Measurements from ENCODE around the gene ST6GALNAC4.

DNA sequence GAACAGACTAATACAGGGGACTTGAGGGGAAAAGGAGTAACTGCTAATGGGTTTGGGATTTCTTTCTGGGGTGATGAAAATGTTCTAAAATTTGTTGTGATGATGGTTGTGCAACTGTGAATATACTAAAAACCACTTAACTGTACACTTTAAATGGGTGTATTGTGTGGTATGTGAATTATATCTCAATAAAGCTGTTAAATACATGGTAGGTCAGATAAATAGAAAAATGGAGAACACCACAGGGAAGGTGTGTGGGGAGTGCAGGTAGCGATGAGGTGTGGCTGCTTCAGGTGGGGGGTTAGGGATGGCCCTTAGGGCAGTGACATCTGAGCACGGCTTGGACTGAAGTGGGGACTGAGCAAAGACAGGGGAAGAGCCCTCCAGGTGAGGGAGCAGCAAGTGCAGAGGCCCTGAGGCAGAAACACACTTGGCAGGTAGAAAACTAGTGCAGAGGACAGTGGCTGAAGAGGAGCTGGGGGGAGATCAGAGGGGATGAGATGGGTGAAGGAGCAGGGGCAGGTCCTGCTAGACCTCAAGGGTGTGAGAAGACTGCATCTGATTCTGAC lies 43.1 kb upstream of the ST6GALNAC4 start:
- TF ChIP-seq, protein P1, sequence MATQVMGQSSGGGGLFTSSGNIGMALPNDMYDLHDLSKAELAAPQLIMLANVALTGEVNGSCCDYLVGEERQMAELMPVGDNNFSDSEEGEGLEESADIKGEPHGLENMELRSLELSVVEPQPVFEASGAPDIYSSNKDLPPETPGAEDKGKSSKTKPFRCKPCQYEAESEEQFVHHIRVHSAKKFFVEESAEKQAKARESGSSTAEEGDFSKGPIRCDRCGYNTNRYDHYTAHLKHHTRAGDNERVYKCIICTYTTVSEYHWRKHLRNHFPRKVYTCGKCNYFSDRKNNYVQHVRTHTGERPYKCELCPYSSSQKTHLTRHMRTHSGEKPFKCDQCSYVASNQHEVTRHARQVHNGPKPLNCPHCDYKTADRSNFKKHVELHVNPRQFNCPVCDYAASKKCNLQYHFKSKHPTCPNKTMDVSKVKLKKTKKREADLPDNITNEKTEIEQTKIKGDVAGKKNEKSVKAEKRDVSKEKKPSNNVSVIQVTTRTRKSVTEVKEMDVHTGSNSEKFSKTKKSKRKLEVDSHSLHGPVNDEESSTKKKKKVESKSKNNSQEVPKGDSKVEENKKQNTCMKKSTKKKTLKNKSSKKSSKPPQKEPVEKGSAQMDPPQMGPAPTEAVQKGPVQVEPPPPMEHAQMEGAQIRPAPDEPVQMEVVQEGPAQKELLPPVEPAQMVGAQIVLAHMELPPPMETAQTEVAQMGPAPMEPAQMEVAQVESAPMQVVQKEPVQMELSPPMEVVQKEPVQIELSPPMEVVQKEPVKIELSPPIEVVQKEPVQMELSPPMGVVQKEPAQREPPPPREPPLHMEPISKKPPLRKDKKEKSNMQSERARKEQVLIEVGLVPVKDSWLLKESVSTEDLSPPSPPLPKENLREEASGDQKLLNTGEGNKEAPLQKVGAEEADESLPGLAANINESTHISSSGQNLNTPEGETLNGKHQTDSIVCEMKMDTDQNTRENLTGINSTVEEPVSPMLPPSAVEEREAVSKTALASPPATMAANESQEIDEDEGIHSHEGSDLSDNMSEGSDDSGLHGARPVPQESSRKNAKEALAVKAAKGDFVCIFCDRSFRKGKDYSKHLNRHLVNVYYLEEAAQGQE (IDR thresholded peaks at IDR 0.05; ENCODE audit: insufficient read depth in 1 of 2, low read depth in 2 of 2, low read length in 2 of 2): no peak
- TF ChIP-seq POLR2AphosphoS5 (IDR thresholded peaks at IDR 0.05; ENCODE audit: low read depth, low read length) (no peak), TAF1 (IDR thresholded peaks at IDR 0.05; ENCODE audit: borderline replicate concordance, insufficient read depth, low read length) (no peak), FOXP2 (optimal IDR thresholded peaks at IDR 0.05; ENCODE audit: borderline replicate concordance, extremely low read depth, extremely low read length, insufficient read depth) (no peak), SIN3A (IDR thresholded peaks at IDR 0.05; ENCODE audit: borderline replicate concordance, insufficient read depth, low read length) (no peak)

Measured in PFSK-1 (cell line).